A673 (cell line): ENCODE measurements around the gene BRSK2.

Experiments
- CTCF ChIP-seq: fragments of 300-800, 200-600 bp; sonication (generic); conservative IDR thresholded peaks from 2 replicates; pipeline ENCODE4 v1.5.1; 2017; ENCODE audit warnings: low read depth, mild to moderate bottlenecking, antibody characterized with exemption, low read length, moderate library complexity, mixed read lengths
- EZH2 ChIP-seq: fragments of 200-600 bp; sonication (generic); IDR thresholded peaks from 2 replicates; pipeline ENCODE4 v1.6.1; 2017; ENCODE audit warnings: borderline replicate concordance, low read depth, mild to moderate bottlenecking, mixed read lengths, antibody characterized with exemption, low read length; ENCODE audit not compliant: poor library complexity, severe bottlenecking

DNA sequence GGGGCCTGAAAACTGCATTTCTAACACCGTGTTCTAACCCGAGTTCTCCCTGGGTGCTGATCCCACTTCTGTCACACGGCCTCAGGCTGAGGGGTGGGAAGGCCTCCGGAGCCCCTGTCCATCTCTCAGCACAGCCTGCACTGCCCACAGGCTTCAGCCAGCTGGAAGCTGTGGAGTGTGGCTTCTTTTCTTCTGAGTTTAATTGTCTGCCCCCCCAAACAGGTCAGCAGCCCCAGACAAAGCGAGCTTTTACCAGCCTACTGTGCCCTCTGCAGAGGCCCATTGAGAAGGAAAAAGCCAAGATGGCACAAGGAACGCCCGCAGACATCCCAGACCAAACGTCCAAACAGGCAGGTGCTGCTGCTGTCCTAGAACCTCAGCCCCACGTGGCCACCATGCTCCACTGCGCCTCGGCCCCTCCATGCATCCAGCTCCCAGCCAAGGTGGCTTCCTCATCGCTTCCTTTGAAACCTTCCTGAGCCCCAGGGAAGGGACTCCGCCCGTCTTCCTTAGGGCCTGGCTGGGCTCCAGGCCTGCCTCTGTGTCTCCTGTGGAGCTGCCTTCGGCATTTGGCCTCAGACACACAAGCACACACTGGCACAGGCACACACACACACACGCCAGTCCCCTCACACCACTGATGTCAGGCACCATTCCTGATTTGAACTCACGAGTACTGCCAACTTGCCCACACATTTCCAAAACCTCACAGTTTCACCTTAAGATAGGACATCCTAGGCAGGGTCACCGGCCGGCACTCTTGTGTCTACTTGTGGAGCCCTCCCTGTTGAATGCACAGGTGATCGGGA is 95.2 kb downstream of the BRSK2 start:
- TF ChIP-seq CTCF (no peak), EZH2 (no peak)
